ENCODE measurements around the gene SERTAD2. TPM values are rescaled to one million over a fixed set of nuclear protein-coding genes. Genes with fewer than 3 reads are reported as not detected.

Gene SERTAD2
- total RNA-seq, 4 donors from 2014 or later, result 5.4 to 22.1 (median 13.2) TPM

DNA sequence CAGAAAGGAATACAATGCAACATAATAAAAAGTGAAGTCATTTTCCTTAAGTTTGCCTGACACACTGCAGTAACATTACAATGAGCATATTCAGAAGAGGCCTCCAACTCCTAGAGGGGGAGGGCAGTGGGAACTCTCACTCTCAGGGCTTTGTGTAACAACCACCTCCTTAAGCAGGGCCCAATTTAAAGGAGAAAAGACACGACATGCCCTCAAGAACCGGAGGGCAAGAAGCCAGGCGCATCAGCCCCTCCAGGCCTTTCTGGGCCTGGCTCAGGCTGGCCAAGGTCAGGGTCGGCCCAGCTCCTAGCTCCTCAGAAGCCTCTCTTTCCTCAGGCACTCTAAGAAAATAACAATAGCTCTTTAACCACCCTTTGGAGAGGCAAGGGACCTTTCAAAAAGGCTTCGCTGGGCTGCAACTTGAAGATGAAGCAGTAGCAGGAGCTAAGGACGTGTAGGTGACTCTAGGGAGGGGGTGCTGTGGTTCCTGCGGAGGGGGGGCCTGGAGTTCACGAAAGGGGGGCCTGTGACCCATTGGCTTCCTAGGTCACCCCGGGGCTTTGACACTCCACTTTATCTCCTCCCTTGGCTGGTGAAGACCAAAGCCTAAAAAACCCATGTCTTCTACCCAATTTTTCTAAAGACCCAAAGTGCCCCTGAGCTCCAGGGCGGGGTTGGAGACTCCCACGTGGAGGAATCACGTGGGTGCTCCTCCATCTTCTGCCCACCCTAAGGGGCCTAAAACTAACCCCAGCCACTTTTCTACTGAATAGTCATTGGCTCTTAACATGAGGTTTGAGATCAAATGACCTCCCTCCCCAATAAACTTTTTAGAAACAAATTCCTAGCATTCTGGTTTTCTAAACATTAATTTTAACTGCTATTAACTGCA, 13.3 kb downstream of the SERTAD2 start:
- H3K36me3 ChIP-seq, result peaks cover 0 to 5% (median 0%) of the 10 kb centered on the region in 4 donors
- H3K9me3 ChIP-seq, result no peaks in the 10 kb centered on the region
- H3K4me1 ChIP-seq, result peaks cover 4 to 61% (median 21%) of the 10 kb centered on the region in 4 donors
- WGBS, 2 donors (ENCODE audit: low coverage in 1 of 2), result 75% methylated on average over 12 of the region's 12 CpGs; no CpG with 5 or more reads in 1 of the 2 donors
- TF ChIP-seq POLR2A (IDR thresholded peaks at IDR 0.05) (no peak), EP300 (IDR thresholded peaks at IDR 0.05; ENCODE audit: low read depth) (no peak), POLR2AphosphoS5 (IDR thresholded peaks at IDR 0.05) (no peak), CTCF (IDR thresholded peaks at IDR 0.05) (no peak)
- H3K27ac ChIP-seq, result peak overlapping the region in 2 of 4 donors; percentile 18 to 21
- DNase-seq, result no peak
- no peak overlapping the region for H3K4me3 ChIP-seq
- no peaks in the 10 kb centered on the region for H3K27me3 ChIP-seq
- in situ Hi-C loops (cut with MboI; ENCODE audit: low pct_ligation_motif_present in 1 of 4, low pct_unique_long_range_greater_than_20kb in 1 of 4, low sequenced_read_pairs in 3 of 4) (loop anchor here in 1 of 4 donors (10.0 to 25.0 kb wide), 2 partner anchors 224 to 397 kb away; no protein-coding TSS in a partner anchor), intact Hi-C loops (cut with DNase I; ENCODE audit: low total_unique reads) (loop anchor here (5.0 kb wide), 1 partner anchor 127 kb away; no protein-coding TSS in a partner anchor)

DNA sequence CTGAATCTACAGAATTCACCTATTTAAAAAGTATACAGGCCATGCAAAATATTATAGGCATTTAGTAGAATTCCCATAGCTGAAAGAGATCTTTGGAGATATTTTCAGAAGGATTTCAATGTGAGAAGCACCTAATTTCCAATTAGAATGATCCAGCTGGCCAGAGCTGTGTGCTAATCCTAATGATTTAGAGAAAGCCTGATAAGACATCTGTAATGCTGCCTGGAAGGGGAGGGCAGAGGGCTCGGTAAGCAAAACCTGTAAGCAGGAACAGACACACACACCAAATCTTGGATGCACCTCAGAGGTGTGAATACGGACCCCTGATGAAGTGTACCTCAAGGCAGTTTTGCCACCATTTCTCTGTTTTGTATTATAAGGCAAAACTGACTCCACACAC, 14.0 kb downstream of the SERTAD2 start:
- TF ChIP-seq CTCF (IDR thresholded peaks at IDR 0.05), result no peak
- no peak for TF ChIP-seq POLR2AphosphoS5 (IDR thresholded peaks at IDR 0.05)
- TF ChIP-seq EP300 (IDR thresholded peaks at IDR 0.05; ENCODE audit: low read depth), result no peak
- no peak for TF ChIP-seq POLR2A (IDR thresholded peaks at IDR 0.05)
- Histone ChIP-seq H3K36me3 (peaks cover 0 to 12% (median 0%) of the 10 kb centered on the region in 4 donors), H3K27me3 (no peaks in the 10 kb centered on the region), H3K4me1 (peaks cover 3 to 60% (median 15%) of the 10 kb centered on the region in 4 donors), H3K27ac (no peak overlapping the region), H3K4me3 (no peak overlapping the region), H3K9me3 (no peaks in the 10 kb centered on the region)
- 46 to 83% methylated on average over 2 of the region's 2 CpGs for WGBS, 2 donors (ENCODE audit: low coverage in 1 of 2)
- DNase-seq, result no peak
- in situ Hi-C loops (cut with MboI; ENCODE audit: low pct_ligation_motif_present in 1 of 4, low pct_unique_long_range_greater_than_20kb in 1 of 4, low sequenced_read_pairs in 3 of 4) (loop anchor here in 1 of 4 donors (10.0 to 25.0 kb wide), 2 partner anchors 225 to 398 kb away; no protein-coding TSS in a partner anchor), intact Hi-C loops (cut with DNase I; ENCODE audit: low total_unique reads) (loop anchor here (5.0 kb wide), 1 partner anchor 128 kb away; no protein-coding TSS in a partner anchor)

DNA sequence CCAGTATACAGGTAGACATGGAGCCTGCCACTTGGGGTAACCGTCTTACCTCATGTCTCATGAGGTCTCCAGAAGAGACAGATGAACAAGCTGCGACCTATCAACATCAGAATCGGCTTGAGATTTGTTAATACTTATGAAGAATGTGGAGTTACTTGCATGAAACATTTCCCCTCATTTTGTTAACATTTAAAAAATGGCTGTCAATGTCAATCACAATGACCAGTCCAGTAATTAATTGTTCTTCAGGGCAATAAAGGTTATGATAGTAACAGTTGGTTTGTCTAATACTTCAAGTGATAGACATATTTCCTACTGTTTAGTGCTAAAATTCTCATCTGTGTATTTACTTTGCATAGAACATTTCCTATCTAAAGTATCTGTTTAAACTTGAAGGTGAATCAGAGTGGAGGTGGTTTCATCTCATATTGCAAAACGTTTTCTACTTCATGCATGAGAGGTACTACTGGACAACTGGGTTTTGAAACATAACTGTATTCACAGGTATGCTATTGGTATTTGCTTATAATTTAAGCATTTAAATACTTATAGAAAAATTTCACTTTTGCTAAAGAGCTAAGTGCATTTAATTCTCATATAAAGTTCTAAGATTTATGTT, 15.1 kb downstream of the SERTAD2 start:
- Histone ChIP-seq H3K27ac (peak overlapping the region in 2 of 4 donors; percentile 7 to 38), H3K4me1 (peaks cover 3 to 55% (median 7%) of the 10 kb centered on the region in 4 donors), H3K36me3 (peaks cover 0 to 15% (median 0%) of the 10 kb centered on the region in 4 donors), H3K4me3 (no peak overlapping the region), H3K27me3 (no peaks in the 10 kb centered on the region), H3K9me3 (no peaks in the 10 kb centered on the region)
- intact Hi-C loops (cut with DNase I; ENCODE audit: low total_unique reads) (no loop called here), in situ Hi-C loops (cut with MboI; ENCODE audit: low pct_ligation_motif_present in 1 of 4, low pct_unique_long_range_greater_than_20kb in 1 of 4, low sequenced_read_pairs in 3 of 4) (loop anchor here in 1 of 4 donors (25.0 kb wide), 1 partner anchor 399 kb away; no protein-coding TSS in a partner anchor)
- DNase-seq, result no peak
- 82 to 85% methylated on average over 3 to 4 of the region's 4 CpGs for WGBS, 2 donors (ENCODE audit: low coverage in 1 of 2)
- TF ChIP-seq CTCF (IDR thresholded peaks at IDR 0.05) (no peak), EP300 (IDR thresholded peaks at IDR 0.05; ENCODE audit: low read depth) (no peak), POLR2A (IDR thresholded peaks at IDR 0.05) (no peak), POLR2AphosphoS5 (IDR thresholded peaks at IDR 0.05) (no peak)

DNA sequence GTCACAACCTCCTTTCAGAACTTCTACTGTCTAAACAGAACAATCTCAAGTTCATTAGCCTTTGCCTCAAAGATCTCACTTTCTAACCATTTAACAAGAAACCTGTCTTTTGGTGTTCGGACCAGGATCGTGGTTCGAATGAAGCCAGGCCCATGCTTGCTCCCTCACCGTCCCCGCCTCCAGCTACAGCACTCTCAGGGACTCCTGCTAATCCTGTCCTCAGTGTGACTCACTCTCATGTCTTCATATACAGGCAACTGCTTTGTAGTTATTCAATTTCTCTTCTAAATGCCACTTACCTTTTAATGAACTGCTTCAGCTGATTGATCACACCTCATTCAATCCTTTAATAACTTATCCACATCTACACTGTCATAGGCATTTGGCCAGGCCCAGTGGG, 15.8 kb downstream of the SERTAD2 start:
- WGBS, 2 donors (ENCODE audit: low coverage in 1 of 2), result 90 to 94% methylated on average over 5 of the region's 5 CpGs

More for the DNA sequence above, 15.8 kb downstream of the SERTAD2 start:
- TF ChIP-seq EP300 (IDR thresholded peaks at IDR 0.05; ENCODE audit: low read depth), result no peak
- no peak for TF ChIP-seq POLR2AphosphoS5 (IDR thresholded peaks at IDR 0.05)
- no peak for TF ChIP-seq POLR2A (IDR thresholded peaks at IDR 0.05)
- no peak for TF ChIP-seq CTCF (IDR thresholded peaks at IDR 0.05)
- no peaks in the 10 kb centered on the region for H3K9me3 ChIP-seq
- H3K4me3 ChIP-seq, result no peak overlapping the region
- no peaks in the 10 kb centered on the region for H3K27me3 ChIP-seq
- DNase-seq, result no peak
- peak overlapping the region in 3 of 4 donors; percentile 7 to 38 (median 17) for H3K27ac ChIP-seq
- in situ Hi-C loops (cut with MboI; ENCODE audit: low pct_ligation_motif_present in 1 of 4, low pct_unique_long_range_greater_than_20kb in 1 of 4, low sequenced_read_pairs in 3 of 4) (loop anchor here in 1 of 4 donors (25.0 kb wide), 1 partner anchor 399 kb away; no protein-coding TSS in a partner anchor), intact Hi-C loops (cut with DNase I; ENCODE audit: low total_unique reads) (no loop called here)
- peaks cover 3 to 53% (median 7%) of the 10 kb centered on the region in 4 donors for H3K4me1 ChIP-seq
- peaks cover 0 to 15% (median 0%) of the 10 kb centered on the region in 4 donors for H3K36me3 ChIP-seq

Measured in transverse colon (tissue), 4 donors.